ENCODE data around the gene ZNF592.
A peak's percentile ranks its signal among the peaks of the same experiment; 100 is the strongest.

The ZNF592 gene

DNA sequence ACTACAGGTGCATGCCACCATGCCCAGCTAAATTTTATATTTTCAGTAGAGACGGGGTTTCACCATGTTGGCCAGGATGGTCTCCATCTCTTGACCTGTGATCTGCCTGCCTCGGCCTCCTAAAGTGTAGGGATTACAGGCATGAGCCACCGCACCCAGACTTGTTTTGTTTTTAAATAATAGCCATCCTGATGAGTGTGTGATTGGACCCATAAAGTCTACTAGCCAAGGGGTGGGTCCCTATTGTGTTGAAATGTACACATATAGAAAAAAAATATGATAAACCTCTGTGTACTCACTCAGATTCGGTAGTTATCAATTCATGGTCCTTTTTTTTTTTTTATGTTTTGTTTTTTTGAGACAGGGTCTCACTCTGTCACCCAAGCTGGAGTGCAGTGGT, 17.3 kb downstream of the ZNF592 start:
- no peaks in the 10 kb centered on the region for H3K27me3 ChIP-seq (ENCODE audit: insufficient read depth, poor library complexity, severe bottlenecking)
- no peak for DNase-seq (ENCODE audit: low read depth in 1 of 2, low spot score in 1 of 2)
- TF ChIP-seq POLR2AphosphoS5 (IDR thresholded peaks at IDR 0.05; ENCODE audit: low read depth) (no peak), SPI1 (IDR thresholded peaks at IDR 0.05; ENCODE audit: borderline replicate concordance, low read depth) (no peak), GABPA (IDR thresholded peaks at IDR 0.05; ENCODE audit: low read depth) (no peak)
- TF ChIP-seq, protein P1, sequence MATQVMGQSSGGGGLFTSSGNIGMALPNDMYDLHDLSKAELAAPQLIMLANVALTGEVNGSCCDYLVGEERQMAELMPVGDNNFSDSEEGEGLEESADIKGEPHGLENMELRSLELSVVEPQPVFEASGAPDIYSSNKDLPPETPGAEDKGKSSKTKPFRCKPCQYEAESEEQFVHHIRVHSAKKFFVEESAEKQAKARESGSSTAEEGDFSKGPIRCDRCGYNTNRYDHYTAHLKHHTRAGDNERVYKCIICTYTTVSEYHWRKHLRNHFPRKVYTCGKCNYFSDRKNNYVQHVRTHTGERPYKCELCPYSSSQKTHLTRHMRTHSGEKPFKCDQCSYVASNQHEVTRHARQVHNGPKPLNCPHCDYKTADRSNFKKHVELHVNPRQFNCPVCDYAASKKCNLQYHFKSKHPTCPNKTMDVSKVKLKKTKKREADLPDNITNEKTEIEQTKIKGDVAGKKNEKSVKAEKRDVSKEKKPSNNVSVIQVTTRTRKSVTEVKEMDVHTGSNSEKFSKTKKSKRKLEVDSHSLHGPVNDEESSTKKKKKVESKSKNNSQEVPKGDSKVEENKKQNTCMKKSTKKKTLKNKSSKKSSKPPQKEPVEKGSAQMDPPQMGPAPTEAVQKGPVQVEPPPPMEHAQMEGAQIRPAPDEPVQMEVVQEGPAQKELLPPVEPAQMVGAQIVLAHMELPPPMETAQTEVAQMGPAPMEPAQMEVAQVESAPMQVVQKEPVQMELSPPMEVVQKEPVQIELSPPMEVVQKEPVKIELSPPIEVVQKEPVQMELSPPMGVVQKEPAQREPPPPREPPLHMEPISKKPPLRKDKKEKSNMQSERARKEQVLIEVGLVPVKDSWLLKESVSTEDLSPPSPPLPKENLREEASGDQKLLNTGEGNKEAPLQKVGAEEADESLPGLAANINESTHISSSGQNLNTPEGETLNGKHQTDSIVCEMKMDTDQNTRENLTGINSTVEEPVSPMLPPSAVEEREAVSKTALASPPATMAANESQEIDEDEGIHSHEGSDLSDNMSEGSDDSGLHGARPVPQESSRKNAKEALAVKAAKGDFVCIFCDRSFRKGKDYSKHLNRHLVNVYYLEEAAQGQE (IDR thresholded peaks at IDR 0.05; ENCODE audit: insufficient replicate concordance, low read depth), result no peak
- TF ChIP-seq, protein P2, sequence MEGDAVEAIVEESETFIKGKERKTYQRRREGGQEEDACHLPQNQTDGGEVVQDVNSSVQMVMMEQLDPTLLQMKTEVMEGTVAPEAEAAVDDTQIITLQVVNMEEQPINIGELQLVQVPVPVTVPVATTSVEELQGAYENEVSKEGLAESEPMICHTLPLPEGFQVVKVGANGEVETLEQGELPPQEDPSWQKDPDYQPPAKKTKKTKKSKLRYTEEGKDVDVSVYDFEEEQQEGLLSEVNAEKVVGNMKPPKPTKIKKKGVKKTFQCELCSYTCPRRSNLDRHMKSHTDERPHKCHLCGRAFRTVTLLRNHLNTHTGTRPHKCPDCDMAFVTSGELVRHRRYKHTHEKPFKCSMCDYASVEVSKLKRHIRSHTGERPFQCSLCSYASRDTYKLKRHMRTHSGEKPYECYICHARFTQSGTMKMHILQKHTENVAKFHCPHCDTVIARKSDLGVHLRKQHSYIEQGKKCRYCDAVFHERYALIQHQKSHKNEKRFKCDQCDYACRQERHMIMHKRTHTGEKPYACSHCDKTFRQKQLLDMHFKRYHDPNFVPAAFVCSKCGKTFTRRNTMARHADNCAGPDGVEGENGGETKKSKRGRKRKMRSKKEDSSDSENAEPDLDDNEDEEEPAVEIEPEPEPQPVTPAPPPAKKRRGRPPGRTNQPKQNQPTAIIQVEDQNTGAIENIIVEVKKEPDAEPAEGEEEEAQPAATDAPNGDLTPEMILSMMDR (IDR thresholded peaks at IDR 0.05; ENCODE audit: insufficient read depth, low read length), result no peak
- no peak overlapping the region for H3K27ac ChIP-seq (replicated peaks)
- no peak overlapping the region for H3K4me3 ChIP-seq (replicated peaks; ENCODE audit: insufficient read depth, low read length)

DNA sequence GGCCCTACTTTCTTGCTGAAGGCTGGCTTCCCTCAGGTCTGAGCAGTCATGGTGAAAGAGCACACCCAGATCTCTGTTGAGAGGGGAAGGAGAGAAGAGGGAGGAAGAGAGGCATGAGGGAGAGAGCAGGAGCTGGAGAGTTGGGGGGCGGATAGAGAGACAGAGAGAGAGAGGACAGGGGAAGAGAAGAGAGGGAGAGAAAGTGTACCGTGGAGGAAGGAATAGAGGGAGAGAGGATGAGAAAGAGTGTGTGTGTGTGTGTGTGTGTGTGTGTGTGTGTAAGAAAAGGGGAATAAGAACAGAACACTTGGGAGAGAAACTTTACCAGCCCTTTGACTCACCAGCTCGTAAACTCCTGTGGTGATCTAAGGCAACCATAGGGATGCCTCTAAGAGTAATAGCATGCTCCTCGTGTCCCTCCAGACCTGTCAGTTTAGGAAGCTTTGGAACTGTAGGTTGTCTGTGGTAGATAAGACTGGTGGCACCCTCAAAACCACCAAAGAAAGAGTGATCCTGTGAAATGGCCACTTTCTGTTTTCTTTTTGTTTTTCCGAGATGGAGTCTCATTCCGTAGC, 18.2 kb downstream of the ZNF592 start:
- Histone ChIP-seq H3K27me3 (ENCODE audit: insufficient read depth, poor library complexity, severe bottlenecking) (no peaks in the 10 kb centered on the region), H3K4me3 (replicated peaks; ENCODE audit: insufficient read depth, low read length) (no peak overlapping the region), H3K27ac (replicated peaks) (no peak overlapping the region)
- TF ChIP-seq, protein P2 (IDR thresholded peaks at IDR 0.05; ENCODE audit: insufficient read depth, low read length), result no peak
- TF ChIP-seq, protein P1 (IDR thresholded peaks at IDR 0.05; ENCODE audit: insufficient replicate concordance, low read depth), result no peak
- TF ChIP-seq POLR2AphosphoS5 (IDR thresholded peaks at IDR 0.05; ENCODE audit: low read depth) (no peak), SPI1 (IDR thresholded peaks at IDR 0.05; ENCODE audit: borderline replicate concordance, low read depth) (no peak), GABPA (IDR thresholded peaks at IDR 0.05; ENCODE audit: low read depth) (no peak)
- DNase-seq (ENCODE audit: low read depth in 1 of 2, low spot score in 1 of 2), result no peak

DNA sequence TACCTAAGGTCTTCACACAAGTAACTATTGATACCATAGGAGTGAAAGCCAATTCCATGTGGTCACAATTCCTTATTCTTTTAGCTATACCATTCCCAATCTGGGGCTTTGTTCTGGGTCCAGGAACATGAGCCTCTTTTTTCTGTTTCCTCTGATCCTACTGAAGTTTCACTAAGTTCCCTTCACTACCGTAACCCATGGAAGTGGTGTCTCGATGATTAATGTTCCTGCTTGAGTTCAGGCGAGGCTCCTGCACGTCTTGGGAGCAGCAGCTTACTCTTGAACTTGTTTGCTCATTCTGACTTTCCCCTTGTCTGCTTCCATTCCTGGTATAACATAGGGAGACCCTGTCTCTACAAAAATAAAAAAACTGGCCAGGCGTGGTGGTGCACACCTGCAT, 23.6 kb downstream of the ZNF592 start:
- DNase-seq (ENCODE audit: low read depth in 1 of 2, low spot score in 1 of 2), result no peak
- no peak for TF ChIP-seq GABPA (IDR thresholded peaks at IDR 0.05; ENCODE audit: low read depth)
- peak; percentile 9; the same call in 1 of the 2 replicates for TF ChIP-seq POLR2AphosphoS5 (IDR thresholded peaks at IDR 0.05; ENCODE audit: low read depth)
- TF ChIP-seq SPI1 (IDR thresholded peaks at IDR 0.05; ENCODE audit: borderline replicate concordance, low read depth), result no peak
- TF ChIP-seq, protein P1 (IDR thresholded peaks at IDR 0.05; ENCODE audit: insufficient replicate concordance, low read depth), result no peak
- TF ChIP-seq, protein P2 (IDR thresholded peaks at IDR 0.05; ENCODE audit: insufficient read depth, low read length), result no peak
- Histone ChIP-seq H3K27me3 (ENCODE audit: insufficient read depth, poor library complexity, severe bottlenecking) (no peaks in the 10 kb centered on the region), H3K4me3 (replicated peaks; ENCODE audit: insufficient read depth, low read length) (no peak overlapping the region), H3K27ac (replicated peaks) (peak overlapping the region; percentile 23)

Data from HL-60 (cell line).